Measurements from ENCODE around the gene PLP1. TPM values are rescaled to one million over a fixed set of nuclear protein-coding genes. Genes with fewer than 3 reads are reported as not detected.

PLP1 gene
- polyA plus RNA-seq, 1 of the 3 experiments (the other 2 are of a cell fraction), result 0.90 TPM

DNA sequence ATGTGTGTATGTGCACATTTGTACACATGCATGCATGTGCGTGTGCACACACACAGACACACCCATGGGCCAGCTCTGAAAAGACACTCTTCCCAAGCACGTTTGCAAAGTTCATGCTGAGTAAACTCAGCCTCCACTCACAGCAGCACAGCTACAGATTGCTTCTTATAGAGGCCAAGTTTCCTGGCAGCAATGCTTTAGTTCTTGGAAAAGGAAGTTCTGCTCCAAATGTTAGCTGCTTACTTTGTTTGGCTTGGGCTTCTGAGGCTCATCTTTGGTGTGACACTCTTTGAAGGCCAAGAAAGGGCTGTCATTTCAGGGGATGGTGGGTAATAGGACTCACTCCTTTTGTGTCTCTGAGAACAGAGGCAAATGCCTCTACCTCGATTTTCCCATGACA lies 6.6 kb downstream of the PLP1 start:
- no peaks in the 10 kb centered on the region for H3K9me2 ChIP-seq
- no peaks in the 10 kb centered on the region for H4K20me1 ChIP-seq (ENCODE audit: insufficient read depth)
- TF ChIP-seq SMC3 (IDR thresholded peaks at IDR 0.05; ENCODE audit: low read depth, low read length) (no peak), GABPA (IDR thresholded peaks at IDR 0.05; ENCODE audit: low read depth) (no peak), RAD21 (IDR thresholded peaks at IDR 0.05; ENCODE audit: low read length) (no peak), FOXM1 (IDR thresholded peaks at IDR 0.05; ENCODE audit: low read depth) (no peak), RCOR1 (IDR thresholded peaks at IDR 0.05; ENCODE audit: low read length) (no peak), POLR2AphosphoS5 (IDR thresholded peaks at IDR 0.05; ENCODE audit: low read depth, low read length) (no peak), CHD2 (IDR thresholded peaks at IDR 0.05; ENCODE audit: low read length, partially characterized antibody) (no peak), TEAD4 (IDR thresholded peaks at IDR 0.05; ENCODE audit: borderline replicate concordance, insufficient read depth) (no peak), NFIC (IDR thresholded peaks at IDR 0.05; ENCODE audit: borderline replicate concordance) (no peak), TCF12 (IDR thresholded peaks at IDR 0.05) (no peak), ELF1 (IDR thresholded peaks at IDR 0.05) (no peak)
- TF ChIP-seq, protein P1, sequence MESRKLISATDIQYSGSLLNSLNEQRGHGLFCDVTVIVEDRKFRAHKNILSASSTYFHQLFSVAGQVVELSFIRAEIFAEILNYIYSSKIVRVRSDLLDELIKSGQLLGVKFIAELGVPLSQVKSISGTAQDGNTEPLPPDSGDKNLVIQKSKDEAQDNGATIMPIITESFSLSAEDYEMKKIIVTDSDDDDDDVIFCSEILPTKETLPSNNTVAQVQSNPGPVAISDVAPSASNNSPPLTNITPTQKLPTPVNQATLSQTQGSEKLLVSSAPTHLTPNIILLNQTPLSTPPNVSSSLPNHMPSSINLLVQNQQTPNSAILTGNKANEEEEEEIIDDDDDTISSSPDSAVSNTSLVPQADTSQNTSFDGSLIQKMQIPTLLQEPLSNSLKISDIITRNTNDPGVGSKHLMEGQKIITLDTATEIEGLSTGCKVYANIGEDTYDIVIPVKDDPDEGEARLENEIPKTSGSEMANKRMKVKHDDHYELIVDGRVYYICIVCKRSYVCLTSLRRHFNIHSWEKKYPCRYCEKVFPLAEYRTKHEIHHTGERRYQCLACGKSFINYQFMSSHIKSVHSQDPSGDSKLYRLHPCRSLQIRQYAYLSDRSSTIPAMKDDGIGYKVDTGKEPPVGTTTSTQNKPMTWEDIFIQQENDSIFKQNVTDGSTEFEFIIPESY (IDR thresholded peaks at IDR 0.05; ENCODE audit: borderline replicate concordance, low read depth), result no peak
- TF ChIP-seq, protein P2, sequence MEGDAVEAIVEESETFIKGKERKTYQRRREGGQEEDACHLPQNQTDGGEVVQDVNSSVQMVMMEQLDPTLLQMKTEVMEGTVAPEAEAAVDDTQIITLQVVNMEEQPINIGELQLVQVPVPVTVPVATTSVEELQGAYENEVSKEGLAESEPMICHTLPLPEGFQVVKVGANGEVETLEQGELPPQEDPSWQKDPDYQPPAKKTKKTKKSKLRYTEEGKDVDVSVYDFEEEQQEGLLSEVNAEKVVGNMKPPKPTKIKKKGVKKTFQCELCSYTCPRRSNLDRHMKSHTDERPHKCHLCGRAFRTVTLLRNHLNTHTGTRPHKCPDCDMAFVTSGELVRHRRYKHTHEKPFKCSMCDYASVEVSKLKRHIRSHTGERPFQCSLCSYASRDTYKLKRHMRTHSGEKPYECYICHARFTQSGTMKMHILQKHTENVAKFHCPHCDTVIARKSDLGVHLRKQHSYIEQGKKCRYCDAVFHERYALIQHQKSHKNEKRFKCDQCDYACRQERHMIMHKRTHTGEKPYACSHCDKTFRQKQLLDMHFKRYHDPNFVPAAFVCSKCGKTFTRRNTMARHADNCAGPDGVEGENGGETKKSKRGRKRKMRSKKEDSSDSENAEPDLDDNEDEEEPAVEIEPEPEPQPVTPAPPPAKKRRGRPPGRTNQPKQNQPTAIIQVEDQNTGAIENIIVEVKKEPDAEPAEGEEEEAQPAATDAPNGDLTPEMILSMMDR (IDR thresholded peaks at IDR 0.05), result no peak
- TF ChIP-seq, protein P3, sequence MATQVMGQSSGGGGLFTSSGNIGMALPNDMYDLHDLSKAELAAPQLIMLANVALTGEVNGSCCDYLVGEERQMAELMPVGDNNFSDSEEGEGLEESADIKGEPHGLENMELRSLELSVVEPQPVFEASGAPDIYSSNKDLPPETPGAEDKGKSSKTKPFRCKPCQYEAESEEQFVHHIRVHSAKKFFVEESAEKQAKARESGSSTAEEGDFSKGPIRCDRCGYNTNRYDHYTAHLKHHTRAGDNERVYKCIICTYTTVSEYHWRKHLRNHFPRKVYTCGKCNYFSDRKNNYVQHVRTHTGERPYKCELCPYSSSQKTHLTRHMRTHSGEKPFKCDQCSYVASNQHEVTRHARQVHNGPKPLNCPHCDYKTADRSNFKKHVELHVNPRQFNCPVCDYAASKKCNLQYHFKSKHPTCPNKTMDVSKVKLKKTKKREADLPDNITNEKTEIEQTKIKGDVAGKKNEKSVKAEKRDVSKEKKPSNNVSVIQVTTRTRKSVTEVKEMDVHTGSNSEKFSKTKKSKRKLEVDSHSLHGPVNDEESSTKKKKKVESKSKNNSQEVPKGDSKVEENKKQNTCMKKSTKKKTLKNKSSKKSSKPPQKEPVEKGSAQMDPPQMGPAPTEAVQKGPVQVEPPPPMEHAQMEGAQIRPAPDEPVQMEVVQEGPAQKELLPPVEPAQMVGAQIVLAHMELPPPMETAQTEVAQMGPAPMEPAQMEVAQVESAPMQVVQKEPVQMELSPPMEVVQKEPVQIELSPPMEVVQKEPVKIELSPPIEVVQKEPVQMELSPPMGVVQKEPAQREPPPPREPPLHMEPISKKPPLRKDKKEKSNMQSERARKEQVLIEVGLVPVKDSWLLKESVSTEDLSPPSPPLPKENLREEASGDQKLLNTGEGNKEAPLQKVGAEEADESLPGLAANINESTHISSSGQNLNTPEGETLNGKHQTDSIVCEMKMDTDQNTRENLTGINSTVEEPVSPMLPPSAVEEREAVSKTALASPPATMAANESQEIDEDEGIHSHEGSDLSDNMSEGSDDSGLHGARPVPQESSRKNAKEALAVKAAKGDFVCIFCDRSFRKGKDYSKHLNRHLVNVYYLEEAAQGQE (IDR thresholded peaks at IDR 0.05; ENCODE audit: low read depth, low read length), result no peak
- TF ChIP-seq, protein P4, sequence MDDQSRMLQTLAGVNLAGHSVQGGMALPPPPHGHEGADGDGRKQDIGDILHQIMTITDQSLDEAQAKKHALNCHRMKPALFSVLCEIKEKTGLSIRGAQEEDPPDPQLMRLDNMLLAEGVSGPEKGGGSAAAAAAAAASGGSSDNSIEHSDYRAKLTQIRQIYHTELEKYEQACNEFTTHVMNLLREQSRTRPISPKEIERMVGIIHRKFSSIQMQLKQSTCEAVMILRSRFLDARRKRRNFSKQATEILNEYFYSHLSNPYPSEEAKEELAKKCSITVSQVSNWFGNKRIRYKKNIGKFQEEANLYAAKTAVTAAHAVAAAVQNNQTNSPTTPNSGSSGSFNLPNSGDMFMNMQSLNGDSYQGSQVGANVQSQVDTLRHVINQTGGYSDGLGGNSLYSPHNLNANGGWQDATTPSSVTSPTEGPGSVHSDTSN (IDR thresholded peaks at IDR 0.05), result no peak
- H3K4me2 ChIP-seq, result no peak overlapping the region
- no peak overlapping the region for H3K9ac ChIP-seq
- no peak overlapping the region for H3K4me3 ChIP-seq (ENCODE audit: low read depth in 2 of 2, low read length in 1 of 2)
- 14% methylated on average over 3 of the region's 3 CpGs for WGBS (ENCODE audit: low lambda C conversion rate)
- no peaks in the 10 kb centered on the region for H3K9me3 ChIP-seq
- H3K79me2 ChIP-seq (ENCODE audit: insufficient read depth), result no peaks in the 10 kb centered on the region
- ChIA-PET CTCF (interaction anchor here (0.8 to 1.7 kb wide), 3 partner anchors 8 to 62 kb away, joined by 3 to 7 read pairs (median 5); no protein-coding TSS in a partner anchor), POLR2A (no interaction called here)
- H2AFZ ChIP-seq (ENCODE audit: low read depth), result no peak overlapping the region
- peaks cover 0 to 14% of the 10 kb centered on the region in 2 experiments; a peak in 1 of 4 replicates for H3K4me1 ChIP-seq (ENCODE audit: control insufficient read depth in 1 of 2, insufficient read depth in 2 of 2, low read depth in 1 of 2, low read length in 1 of 2)
- H3K27me3 ChIP-seq (ENCODE audit: insufficient read depth), result no peaks in the 10 kb centered on the region; the same call in 1 of the 2 replicates
- no peak overlapping the region for H3K27ac ChIP-seq (ENCODE audit: low read depth in 2 of 2, low read length in 1 of 2)
- H3K36me3 ChIP-seq (replicated peaks in 1 of 2; ENCODE audit: control insufficient read depth in 1 of 2, insufficient read depth in 2 of 2, low read length in 1 of 2), result no peaks in the 10 kb centered on the region
- no peak for DNase-seq
- H3F3A ChIP-seq (replicated peaks; ENCODE audit: insufficient read depth), result no peaks in the 10 kb centered on the region
